GM11168 (cell line): ENCODE measurements around the gene HACD2.

ENCODE experiments used
- in situ Hi-C: fragments of 300-500 bp; cut with MboI; formaldehyde crosslinking; loops from one replicate; pipeline ENCODE4 v1.12.0; 2022; ENCODE audit warnings: low sequenced_read_pairs; ENCODE audit not compliant: unreplicated experiment

HACD2 gene

DNA sequence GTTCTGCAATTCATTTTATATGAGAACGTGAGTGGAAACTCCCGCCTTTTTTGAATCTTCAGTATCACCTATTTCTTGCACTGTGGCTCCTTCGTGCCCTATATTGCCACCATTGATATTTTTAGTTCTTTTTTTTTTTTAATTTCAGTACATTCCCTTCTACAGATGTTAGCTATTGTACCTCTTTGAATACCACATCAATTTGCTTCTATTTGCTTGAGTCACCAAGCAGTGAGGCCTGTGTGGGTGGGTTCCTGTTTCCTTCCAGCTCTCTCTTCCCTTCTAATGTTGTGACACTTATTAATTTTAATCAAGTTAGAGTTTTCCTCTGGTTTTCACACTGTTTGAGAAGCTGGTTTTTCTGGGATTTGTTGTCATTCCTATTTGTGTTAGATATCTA lies 8.7 kb downstream of the HACD2 start:
- in situ Hi-C loops, result no loop called here

DNA sequence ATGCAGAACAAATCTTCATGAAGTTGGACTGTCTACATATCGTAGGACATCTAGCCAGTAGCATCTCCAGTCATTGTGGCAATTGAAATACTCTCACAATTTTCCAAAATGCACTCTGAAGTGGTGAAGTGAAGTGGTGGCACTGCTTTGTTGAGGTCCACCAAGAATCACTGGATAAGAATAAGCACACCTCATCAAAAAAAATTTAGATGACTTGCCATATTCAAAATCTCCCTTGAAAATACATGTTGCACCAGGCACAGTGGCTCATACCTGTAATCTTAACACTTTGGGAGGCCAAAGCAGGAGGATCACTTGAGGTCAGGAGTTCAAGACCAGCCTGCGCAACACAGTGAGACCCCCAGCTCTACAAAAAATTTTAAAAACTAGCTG lies 12.9 kb downstream of the HACD2 start:
- in situ Hi-C loops, result no loop called here

- in situ Hi-C loops, result no loop called here
Measured at GRCh38 chr3:123571264-123571972, 13.4 kb downstream of the HACD2 start.

DNA sequence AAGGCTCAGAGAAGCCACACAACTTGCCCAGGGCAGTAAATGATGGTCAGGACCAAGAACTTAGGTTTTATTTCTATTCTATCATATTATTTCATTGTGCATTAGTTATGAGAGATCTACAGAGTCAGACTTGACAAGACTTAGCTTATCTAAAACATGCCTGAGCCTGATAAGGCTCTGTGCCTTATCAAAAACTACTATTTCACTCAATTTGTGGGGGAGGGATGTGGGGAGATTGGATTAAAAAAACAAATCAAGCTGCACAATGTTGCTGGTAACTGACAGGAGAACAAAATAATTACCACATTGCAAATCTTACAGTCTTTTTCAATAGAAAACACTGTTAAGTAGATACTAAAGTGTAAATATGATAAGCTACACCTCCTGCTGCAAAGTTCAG lies 16.0 kb downstream of the HACD2 start:
- in situ Hi-C loops, result no loop called here

DNA sequence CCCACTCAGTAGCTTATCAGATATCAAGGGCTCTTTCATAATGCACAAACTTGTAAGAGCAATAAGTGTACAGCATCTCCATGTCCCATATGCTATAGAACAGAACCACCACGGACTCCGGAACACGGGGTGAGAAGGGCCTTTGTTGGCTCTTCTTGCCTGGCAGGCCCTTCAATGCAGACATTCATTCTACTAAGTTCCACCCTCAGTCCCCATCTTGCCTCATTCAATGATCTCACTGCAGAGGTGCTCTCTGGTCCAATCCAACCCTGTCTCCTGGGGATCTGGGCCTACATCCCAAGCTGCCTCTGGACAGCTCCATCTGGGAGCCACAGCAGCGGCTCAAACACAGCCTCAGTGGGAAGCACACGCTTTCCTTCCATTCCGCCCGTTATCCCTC lies 16.8 kb downstream of the HACD2 start:
- in situ Hi-C loops, result no loop called here

GRCh38 chr3:123564056-123564455 lies 20.8 kb downstream of the HACD2 start:
- in situ Hi-C loops, result no loop called here

DNA sequence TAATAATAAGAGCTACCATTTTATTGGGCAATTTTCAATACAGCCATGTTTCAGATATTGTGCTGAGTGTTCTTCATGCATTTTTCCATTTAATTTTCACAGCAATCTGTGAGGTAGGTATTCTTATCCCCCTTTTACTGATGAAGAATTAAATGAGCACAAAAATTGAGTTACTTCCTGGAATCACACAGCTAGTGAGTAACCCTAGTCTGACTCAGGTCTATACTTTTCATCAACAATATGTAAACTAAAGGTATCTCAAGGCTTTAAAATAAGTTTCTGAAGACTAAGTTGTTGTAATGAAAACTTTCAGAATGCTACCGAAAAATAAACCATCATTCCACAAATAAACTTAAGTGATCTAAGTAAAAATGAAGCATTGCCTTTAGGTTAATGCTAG lies 22.3 kb downstream of the HACD2 start:
- in situ Hi-C loops, result no loop called here

DNA sequence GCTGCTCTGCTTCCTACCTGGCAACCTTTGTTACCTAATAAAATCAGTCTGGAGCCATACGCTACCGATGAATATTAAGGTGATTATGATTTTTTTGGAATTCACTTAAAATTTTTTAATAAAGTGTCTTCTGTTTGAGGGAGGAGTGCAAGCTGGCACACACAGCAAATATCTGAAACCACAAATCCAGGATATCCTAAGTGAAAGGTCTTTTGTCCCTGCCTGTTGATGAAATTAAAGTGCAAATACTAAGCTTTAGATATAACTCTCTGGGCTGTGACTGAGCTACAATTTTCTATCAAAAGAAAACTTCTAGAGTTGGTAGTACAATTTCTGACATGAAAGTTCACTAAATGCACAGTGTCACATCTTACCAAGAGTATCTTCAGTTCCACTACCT lies 23.7 kb downstream of the HACD2 start:
- in situ Hi-C loops, result no loop called here

GRCh38 chr3:123559040-123559861 lies 25.6 kb downstream of the HACD2 start:
- in situ Hi-C loops, result loop anchor here (10.0 kb wide), 1 partner anchor 224 kb away; no protein-coding TSS in a partner anchor

DNA sequence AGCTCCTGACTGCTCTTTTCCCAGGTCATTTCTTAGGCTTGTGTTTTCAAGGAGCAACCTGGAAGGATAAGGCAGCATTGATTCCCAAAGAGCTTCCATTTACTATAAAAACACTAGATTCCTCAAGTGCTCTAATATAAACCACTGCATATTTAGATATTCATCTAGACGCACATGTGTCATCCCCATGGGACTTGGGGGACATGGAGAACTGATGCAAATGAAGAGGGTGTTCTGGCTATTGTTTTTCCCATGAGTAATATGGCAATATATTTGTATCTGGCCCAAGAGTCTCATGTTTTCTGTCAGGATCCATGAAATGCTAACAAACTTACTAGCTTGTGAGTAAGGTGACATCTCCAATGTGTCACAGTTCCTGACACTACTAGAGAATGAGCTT lies 31.3 kb downstream of the HACD2 start:
- in situ Hi-C loops, result loop anchor here (10.0 kb wide), 1 partner anchor 219 kb away; no protein-coding TSS in a partner anchor

DNA sequence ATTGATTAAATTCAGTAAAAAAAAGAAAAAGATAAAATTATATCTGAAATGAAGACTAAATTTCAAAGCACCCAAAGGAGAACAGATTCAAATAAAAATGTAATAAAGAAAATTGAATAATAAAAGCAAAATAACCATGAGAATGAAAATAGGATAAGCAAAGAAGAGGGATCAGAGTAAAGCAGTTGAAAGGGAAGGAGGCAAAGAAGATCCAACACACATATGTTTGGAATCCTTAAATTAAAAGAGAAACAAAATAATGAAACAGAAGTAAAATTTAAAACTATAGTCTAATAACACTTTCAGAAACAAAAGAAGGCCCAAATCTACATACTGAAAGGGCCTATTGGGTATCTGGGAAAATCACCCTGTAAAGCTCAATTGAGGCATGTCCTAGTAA lies 32.1 kb downstream of the HACD2 start:
- in situ Hi-C loops, result loop anchor here (10.0 kb wide), 1 partner anchor 218 kb away; no protein-coding TSS in a partner anchor

DNA sequence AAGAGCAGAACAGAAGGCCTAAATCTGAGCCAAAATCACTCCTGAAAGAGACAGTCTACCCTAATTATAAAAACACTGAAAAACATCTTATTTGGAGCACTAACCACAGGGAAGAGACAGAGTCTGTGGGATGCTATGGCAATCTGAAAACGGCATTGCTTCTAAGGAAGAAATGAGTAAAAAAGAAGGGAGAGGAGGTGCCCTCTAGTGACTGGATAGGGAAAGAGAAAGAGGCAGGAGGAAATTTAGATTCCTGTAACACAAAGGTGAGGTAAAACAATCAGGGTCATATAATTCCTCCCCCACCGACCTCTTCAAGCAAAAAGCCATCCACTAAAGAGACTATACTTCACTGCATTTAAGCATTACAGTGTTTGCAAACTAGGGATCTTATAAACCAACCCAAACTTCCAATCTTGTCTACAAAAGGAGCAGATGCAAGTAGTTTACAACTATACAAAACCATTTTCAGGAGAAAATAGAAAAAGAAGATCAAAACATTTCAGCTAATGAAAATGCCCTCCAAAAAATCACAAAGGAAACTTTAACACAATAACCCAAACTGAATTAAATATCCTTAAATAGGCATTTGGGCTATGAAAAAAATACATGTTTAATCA lies 32.6 kb downstream of the HACD2 start:
- in situ Hi-C loops, result loop anchor here (10.0 kb wide), 1 partner anchor 217 kb away; no protein-coding TSS in a partner anchor

- in situ Hi-C loops, result no loop called here
Measured at GRCh38 chr3:123547881-123548519, 36.9 kb downstream of the HACD2 start.

GRCh38 chr3:123546133-123546755 lies 38.6 kb downstream of the HACD2 start:
- in situ Hi-C loops, result no loop called here

DNA sequence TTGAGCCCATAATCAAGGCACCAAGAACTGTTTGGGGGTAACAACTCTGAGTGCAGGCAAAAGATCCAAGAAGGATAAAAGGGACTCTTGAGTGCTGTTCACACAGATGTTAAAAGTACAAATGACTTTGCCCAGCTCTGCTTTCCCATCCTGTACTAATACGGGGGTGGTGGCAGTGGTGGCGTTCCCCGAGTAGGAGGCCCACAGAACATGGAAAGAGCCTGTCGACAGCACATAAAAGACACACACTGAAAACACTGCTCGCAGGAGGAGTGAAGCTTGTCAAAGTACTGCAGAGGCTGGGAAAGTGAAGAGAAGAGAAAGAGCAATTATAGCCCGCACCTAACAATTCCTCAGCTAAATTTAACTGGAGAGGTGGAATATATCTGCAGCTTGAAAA lies 40.9 kb downstream of the HACD2 start:
- in situ Hi-C loops, result no loop called here

- in situ Hi-C loops, result no loop called here
Measured at GRCh38 chr3:123540285-123540684, 44.6 kb downstream of the HACD2 start.

GRCh38 chr3:123536153-123536895 lies 48.5 kb downstream of the HACD2 start:
- in situ Hi-C loops, result no loop called here

- in situ Hi-C loops, result no loop called here
Measured at GRCh38 chr3:123535580-123535979, 49.3 kb downstream of the HACD2 start.

DNA sequence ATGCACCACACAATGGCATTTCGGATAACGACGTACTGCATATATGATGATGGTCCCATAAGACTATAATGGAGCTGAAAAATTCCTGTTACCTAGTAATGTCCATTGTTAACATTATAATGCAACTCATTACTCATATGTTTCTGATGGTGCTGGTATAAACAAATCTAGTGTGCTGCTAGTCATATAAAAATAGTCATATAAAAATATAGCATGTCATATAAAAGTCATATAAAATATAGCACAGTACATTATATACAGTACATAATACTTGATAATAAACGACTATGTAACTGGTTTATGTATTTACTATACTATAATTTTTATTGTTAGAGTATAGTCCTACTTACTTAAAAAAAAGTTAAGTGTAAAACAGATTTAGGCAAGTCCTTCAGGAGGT lies 50.6 kb downstream of the HACD2 start:
- in situ Hi-C loops, result no loop called here
